Measurements from ENCODE around the gene CYBA.
A peak's percentile ranks its signal among the peaks of the same experiment; 100 is the strongest.

Gene CYBA

GRCh38 chr16:88659160-88659559 lies 8.3 kb upstream of the CYBA start:
- DNase-seq, result no peak

- DNase-seq, result no peak
Measured at GRCh38 chr16:88658714-88659113, 7.9 kb upstream of the CYBA start.

- DNase-seq, result no peak
Measured at GRCh38 chr16:88657371-88657770, 6.5 kb upstream of the CYBA start.

- peak; percentile 4 for DNase-seq
Measured at GRCh38 chr16:88656291-88656980, 5.6 kb upstream of the CYBA start.

DNA sequence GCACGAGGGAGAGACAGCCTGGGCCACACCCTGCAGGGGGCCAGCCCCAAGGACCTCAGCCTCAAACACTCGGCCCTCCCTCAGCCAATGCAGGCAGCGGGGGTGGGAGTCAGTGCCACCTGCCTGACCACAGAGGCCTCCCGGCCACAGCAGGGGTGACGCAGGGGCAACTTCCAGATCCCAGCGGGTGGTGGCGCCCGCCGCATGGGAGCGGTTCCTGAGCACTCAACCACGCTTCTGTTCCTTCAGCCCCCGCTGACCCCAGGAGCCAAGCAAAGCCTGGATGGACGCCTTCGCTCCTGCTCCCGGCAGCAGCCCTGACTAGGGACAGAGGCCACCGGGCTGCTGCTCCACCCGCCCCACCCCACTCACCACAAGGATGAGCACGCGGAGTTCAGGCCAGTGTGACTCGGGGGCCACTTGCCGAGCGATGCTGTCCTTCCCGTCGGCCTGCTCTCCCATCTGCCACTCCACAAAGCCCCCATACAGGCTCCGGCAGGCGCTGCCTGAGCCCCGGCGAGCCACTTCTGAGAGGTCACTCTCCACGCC lies 5.0 kb upstream of the CYBA start:
- peak; percentile 1 for DNase-seq

GRCh38 chr16:88655053-88655732 lies 4.3 kb upstream of the CYBA start:
- DNase-seq, result no peak

GRCh38 chr16:88654363-88655052 lies 3.7 kb upstream of the CYBA start:
- no peak for DNase-seq

DNA sequence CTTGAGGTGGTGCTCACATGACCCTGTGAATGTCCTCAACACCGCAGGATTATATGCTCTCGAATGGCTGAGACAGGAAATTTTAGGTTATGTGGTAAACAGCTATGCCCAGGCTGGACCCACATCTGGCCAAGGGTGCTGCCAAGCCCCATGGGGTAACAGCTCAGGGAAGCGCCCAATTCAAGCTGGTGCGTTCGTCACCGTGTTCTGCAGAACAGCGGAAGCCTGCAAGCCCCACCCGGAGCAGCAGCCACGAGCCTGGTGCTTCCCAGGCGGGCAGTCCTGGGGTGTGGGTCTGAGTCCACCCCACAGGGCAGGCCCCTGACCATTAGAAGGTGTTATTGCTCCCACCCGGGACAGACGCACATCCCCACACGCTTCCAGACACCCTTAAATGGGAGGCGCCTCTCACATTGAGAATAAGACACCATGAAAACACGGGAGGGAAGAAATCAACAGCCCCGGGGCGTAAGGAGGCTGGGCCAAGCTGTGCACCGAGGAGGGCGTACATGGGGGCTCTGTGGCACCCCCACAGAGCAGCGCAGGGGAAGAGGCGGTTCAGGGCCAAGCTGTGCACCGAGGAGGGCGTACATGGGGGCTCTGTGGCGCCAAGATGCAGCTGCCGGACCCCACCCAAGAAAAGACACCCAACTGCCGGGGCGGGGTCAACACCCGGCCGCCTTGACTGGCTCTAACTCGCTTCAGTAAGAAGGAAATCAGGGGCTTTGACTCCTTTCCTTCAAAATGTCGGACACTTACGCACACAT lies 2.9 kb upstream of the CYBA start:
- DNase-seq, result no peak

DNA sequence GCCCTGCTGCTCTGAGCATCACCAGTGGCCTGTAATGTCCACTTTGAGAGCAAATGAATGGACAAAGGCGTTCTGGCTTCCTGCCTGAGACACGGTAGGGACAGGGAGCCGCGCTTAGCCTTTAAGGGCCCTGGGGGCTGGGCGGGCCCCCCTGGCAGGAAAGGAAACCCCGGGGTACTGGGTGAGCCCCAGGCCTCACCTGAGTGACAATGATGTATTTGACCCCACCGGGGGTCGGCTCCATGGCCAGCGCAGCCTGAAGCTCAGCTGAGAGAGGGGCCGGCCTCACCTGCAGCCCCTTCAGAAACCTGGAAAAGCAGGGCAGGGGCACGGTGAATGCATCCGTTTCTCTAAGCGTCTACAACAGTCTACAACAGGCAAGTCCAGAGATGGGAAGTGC lies 2.2 kb upstream of the CYBA start:
- no peak for DNase-seq

- no peak for DNase-seq
Measured at GRCh38 chr16:88652762-88653063, 1.9 kb upstream of the CYBA start.

GRCh38 chr16:88651989-88652761 lies 1.3 kb upstream of the CYBA start:
- DNase-seq, result no peak

DNA sequence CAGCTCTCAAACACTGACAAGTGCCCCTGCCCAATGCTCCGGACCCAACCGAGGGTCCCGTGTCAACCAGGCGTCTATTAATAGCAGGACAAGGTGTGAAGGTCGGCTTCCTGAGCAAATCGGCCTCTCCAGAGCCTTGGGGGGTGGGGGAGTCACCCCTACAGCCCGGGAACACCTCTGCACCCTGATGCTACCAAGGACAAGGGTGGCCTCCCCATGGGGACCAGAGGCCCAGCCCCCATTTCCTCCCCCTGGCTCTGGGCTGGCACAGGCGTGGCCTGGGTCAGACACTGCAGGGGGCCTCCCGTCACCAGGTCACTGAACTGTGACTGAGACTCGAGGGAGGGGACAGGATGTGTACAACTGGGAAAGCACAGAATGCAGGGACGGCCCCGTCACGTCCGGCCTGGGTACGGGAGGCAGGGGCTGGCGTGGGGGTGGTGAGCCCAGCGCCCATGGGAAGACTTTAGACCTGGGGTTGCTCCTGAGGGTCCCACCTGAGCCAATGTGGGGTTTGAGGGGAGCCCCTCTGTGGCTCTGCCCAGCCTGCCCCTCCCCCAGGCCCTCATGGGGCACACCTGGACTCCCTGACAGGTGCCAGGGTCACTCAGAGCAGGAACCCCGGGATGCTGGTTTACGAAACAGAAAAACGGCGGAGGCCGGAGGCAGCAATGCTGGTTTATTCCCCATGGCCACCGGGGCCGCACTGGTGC lies 579 bp upstream of the CYBA start:
- peak; percentile 68 for DNase-seq

DNA sequence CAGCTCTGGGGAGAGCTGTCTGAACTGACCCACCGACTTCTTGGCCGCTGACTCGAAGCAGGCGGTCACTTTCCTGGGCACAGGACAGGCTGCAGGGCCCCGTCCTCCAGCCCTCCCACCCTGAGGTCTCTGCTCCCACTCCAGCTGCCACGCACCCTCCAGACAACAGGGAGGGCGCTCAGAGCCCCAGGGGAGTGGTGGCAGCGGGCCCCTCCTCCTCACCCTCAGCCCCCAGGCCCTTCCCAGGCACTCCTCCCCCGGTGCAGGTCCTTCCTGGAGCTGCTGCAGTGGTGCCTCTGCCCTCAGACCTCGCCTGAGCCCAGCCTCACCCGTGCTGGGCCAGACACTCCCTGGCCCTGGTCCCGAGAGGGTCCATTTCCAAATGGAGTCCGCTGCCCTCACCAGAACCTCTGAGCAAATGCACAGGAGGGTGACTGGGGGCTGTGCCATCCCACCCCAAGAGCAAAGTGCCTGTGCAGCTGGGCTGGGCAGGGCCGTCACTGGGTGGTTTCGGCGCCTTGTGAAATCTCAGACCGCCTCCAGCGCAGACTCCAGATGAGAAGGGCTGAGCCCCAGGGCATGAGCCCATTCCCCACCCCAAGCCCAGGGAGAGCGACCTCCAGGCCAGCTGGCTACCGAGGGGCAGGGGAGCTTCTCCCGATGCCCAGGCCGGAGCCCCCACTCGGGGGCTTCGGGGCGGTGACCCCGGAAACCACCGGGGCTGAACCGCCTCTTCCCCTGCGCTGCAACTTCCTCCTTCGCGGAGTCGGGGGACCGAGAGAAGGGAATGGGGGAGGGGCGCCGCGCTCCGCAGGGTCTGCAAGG lies 717 bp downstream of the CYBA start:
- no peak for DNase-seq

- no peak for DNase-seq
Measured at GRCh38 chr16:88649195-88649923, 1.5 kb downstream of the CYBA start.

- no peak for DNase-seq
Measured at GRCh38 chr16:88647178-88648070, 3.4 kb downstream of the CYBA start.

- DNase-seq, result no peak
Measured at GRCh38 chr16:88646345-88647034, 4.4 kb downstream of the CYBA start.

- no peak for DNase-seq
Measured at GRCh38 chr16:88645941-88646340, 4.9 kb downstream of the CYBA start.

- no peak for DNase-seq
Measured at GRCh38 chr16:88645455-88645854, 5.4 kb downstream of the CYBA start.

DNA sequence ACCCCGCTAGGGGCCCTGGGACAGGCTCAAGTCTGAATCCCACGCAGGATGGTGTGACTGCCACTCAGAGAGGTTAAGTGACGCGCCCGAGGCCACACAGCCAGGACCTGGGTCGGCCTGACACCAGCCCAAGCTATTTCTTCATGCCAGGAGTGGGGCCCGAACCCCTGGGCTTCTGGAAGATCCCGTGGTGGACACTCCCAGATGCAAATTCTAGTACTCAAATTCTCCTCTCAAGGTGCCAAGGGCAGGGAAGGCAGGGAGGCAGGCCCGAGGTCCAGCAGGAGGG lies 7.3 kb downstream of the CYBA start:
- DNase-seq, result no peak

Data from kidney glomerular epithelial cell (primary cell).